GM23338 (cell line): Measurements from ENCODE around the gene EYS. TPM values are rescaled to one million over a fixed set of nuclear protein-coding genes. Genes with fewer than 3 reads are reported as not detected.

ENCODE experiments used
- ATAC-seq: fragments of 200-7000 bp; cut with Tn5 transposase; 3 replicates; pipeline ENCODE4 v1.9.1; 2020
- DNase-seq: peaks from one replicate; pipeline ENCODE4 v3.0.0-alpha.2; 2015; ENCODE audit warnings: low spot score
- H2AFZ ChIP-seq: fragments of 200-600 bp; sonication (generic); 2 replicates; pipeline ENCODE4 v1.8.0; 2016; ENCODE audit warnings: antibody characterized with exemption, mild to moderate bottlenecking, moderate library complexity
- H3F3A ChIP-seq: fragments of 200-600 bp; sonication (generic); replicated peaks from 2 replicates; pipeline ENCODE4 v1.8.0; 2017; ENCODE audit warnings: antibody characterized with exemption, mixed run types, low read depth
- H3K27ac ChIP-seq: fragments of 200-600 bp; sonication (generic); 2 replicates; pipeline ENCODE4 v1.6.1; 2016; ENCODE audit warnings: low read depth
- H3K27me3 ChIP-seq: fragments of 200-600 bp; sonication (generic); 2 replicates; pipeline ENCODE4 v1.8.0; 2016; ENCODE audit warnings: mild to moderate bottlenecking, mixed run types, moderate library complexity; ENCODE audit not compliant: insufficient read depth
- H3K36me3 ChIP-seq: fragments of 200-600 bp; sonication (generic); 2 replicates; pipeline ENCODE4 v1.8.0; 2016; ENCODE audit warnings: mild to moderate bottlenecking; ENCODE audit not compliant: insufficient read depth
- H3K4me1 ChIP-seq: fragments of 200-600 bp; sonication (generic); 2 replicates; pipeline ENCODE4 v1.8.0; 2016; ENCODE audit warnings: mild to moderate bottlenecking, moderate library complexity; ENCODE audit not compliant: insufficient read depth
- H3K4me2 ChIP-seq: fragments of 200-600 bp; sonication (generic); 2 replicates; pipeline ENCODE4 v1.7.1; 2017; ENCODE audit warnings: mixed run types
- H3K4me3 ChIP-seq: fragments of 200-600 bp; sonication (generic); 2 replicates; pipeline ENCODE4 v1.6.1; 2016; ENCODE audit warnings: mixed run types
- H3K79me2 ChIP-seq: fragments of 200-600 bp; sonication (generic); replicated peaks from 2 replicates; pipeline ENCODE4 v1.8.0; 2017; ENCODE audit warnings: mild to moderate bottlenecking; ENCODE audit not compliant: insufficient read depth
- H3K9me2 ChIP-seq: fragments of 200-600 bp; sonication (generic); 2 replicates; pipeline ENCODE4 v1.8.0; 2017; ENCODE audit not compliant: insufficient read depth
- H4K20me1 ChIP-seq: fragments of 200-600 bp; sonication (generic); replicated peaks from 2 replicates; pipeline ENCODE4 v1.8.0; 2017; ENCODE audit warnings: mild to moderate bottlenecking; ENCODE audit not compliant: insufficient read depth
- H3K27ac Mint-ChIP-seq: 2 replicates; pipeline ENCODE4 v1.8.0; 2020; ENCODE audit warnings: inconsistent platforms, mild to moderate bottlenecking, moderate library complexity, mixed read lengths
- H3K27me3 Mint-ChIP-seq: 3 replicates; pipeline ENCODE4 v1.8.0; 2022; ENCODE audit warnings: low read depth, mild to moderate bottlenecking, moderate library complexity, mixed read lengths, inconsistent platforms; ENCODE audit not compliant: insufficient read depth, poor library complexity
- H3K36me3 Mint-ChIP-seq: 3 replicates; pipeline ENCODE4 v1.8.0; 2021; ENCODE audit warnings: low read depth, mild to moderate bottlenecking, inconsistent platforms, moderate library complexity, mixed read lengths
- H3K4me1 Mint-ChIP-seq: 3 replicates; pipeline ENCODE4 v1.8.0; 2020; ENCODE audit warnings: mild to moderate bottlenecking, inconsistent platforms, mixed read lengths
- H3K4me3 Mint-ChIP-seq: 3 replicates; pipeline ENCODE4 v1.8.0; 2021; ENCODE audit warnings: moderate library complexity, mild to moderate bottlenecking, inconsistent platforms, mixed read lengths
- H3K9me3 Mint-ChIP-seq: 3 replicates; pipeline ENCODE4 v1.8.0; 2020; ENCODE audit warnings: moderate library complexity, mild to moderate bottlenecking, inconsistent platforms, mixed read lengths
- EZH2 ChIP-seq: fragments of 200-600 bp; sonication (generic); IDR thresholded peaks from one replicate; pipeline ENCODE4 v1.8.0; 2017; ENCODE audit warnings: antibody characterized with exemption, mild to moderate bottlenecking, low read depth; ENCODE audit not compliant: unreplicated experiment
- JUNB ChIP-seq: IDR thresholded peaks from one replicate; pipeline ENCODE4 v1.6.1; 2016; ENCODE audit warnings: antibody characterized with exemption; ENCODE audit not compliant: unreplicated experiment
- NANOG ChIP-seq: IDR thresholded peaks from 2 replicates; pipeline ENCODE4 v1.6.1; 2016; ENCODE audit warnings: antibody characterized with exemption, borderline replicate concordance
- POLR2AphosphoS5 ChIP-seq: IDR thresholded peaks from 2 replicates; pipeline ENCODE4 v1.6.1; 2016; ENCODE audit warnings: antibody characterized with exemption, low read depth
- STAT1 ChIP-seq: IDR thresholded peaks from one replicate; pipeline ENCODE4 v1.6.1; 2016; ENCODE audit warnings: antibody characterized with exemption; ENCODE audit not compliant: unreplicated experiment
- ZNF114 ChIP-seq: fragments of 250-450 bp; sonication (Bioruptor Pico); IDR thresholded peaks from 2 replicates; pipeline ENCODE4 v1.5.0; 2020; ENCODE audit warnings: mild to moderate bottlenecking, moderate library complexity
- ZNF331 ChIP-seq: fragments of 250-450 bp; sonication (Bioruptor Pico); IDR thresholded peaks from 2 replicates; pipeline ENCODE4 v1.5.0; 2020; ENCODE audit warnings: low read depth, mild to moderate bottlenecking, moderate library complexity
- polyA plus RNA-seq: library from polyadenylated mRNA; unstranded; fragments of >200 nt; fragmentation: Nextera tagmentation; extraction: Ambion mirVana; gene quantifications from 2 replicates; pipeline ENCODE4 v1.2.1, GENCODE V29; 2016
- total RNA-seq: library from RNA; depleted of rRNA; stranded (reverse); fragments of >200 nt; shearing (Covaris generic); gene quantifications from 2 replicates; pipeline ENCODE4 v1.2.3, GENCODE V29; 2014
- TF ChIP-seq, protein P1 (sequence below): IDR thresholded peaks from one replicate; pipeline ENCODE4 v1.6.1; 2018; ENCODE audit warnings: antibody characterized with exemption; ENCODE audit not compliant: unreplicated experiment
- TF ChIP-seq, protein P2 (sequence below): fragments of 250-450 bp; sonication (Bioruptor Pico); IDR thresholded peaks from 2 replicates; pipeline ENCODE4 v1.5.0; 2020; ENCODE audit warnings: mild to moderate bottlenecking, moderate library complexity
- TF ChIP-seq, protein P3 (sequence below): IDR thresholded peaks from 2 replicates; pipeline ENCODE4 v1.6.1; 2016; ENCODE audit warnings: antibody characterized with exemption

The EYS gene
- total and polyA plus RNA-seq, 2 experiments from 2014 or later: 0.38 to 0.52 TPM

DNA sequence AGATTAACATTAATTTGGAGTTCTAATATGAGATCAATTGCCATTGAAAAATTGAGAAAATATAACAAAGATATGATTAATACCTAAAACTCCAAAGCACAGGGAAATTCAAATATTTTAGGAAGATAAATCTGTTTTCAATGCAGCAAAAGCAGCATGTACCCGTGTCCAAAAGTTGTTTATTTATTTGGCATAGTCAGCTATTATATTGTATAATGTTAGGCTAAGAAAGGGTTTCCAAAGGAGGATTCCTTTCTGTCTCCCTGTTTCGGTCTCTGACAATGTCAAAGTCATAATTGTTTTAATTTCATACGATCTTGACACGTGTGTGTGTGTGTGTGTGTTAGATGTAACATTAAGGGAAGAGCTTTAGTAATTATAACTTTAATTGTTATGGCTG lies 914.5 kb downstream of the EYS start:
- no peak overlapping the region for H3K4me3 Mint-ChIP-seq

More for the DNA sequence above, 914.5 kb downstream of the EYS start:
- H3K27me3 ChIP-seq: no peaks in the 10 kb centered on the region
- H3K4me1 Mint-ChIP-seq: no peaks in the 10 kb centered on the region
- H3F3A ChIP-seq: no peaks in the 10 kb centered on the region
- H3K36me3 Mint-ChIP-seq: no peaks in the 10 kb centered on the region
- DNase-seq: no peak
- no peak overlapping the region for H3K4me2 ChIP-seq
- H4K20me1 ChIP-seq: no peaks in the 10 kb centered on the region
- no peaks in the 10 kb centered on the region for H3K27me3 Mint-ChIP-seq
- no peak for ATAC-seq
- H3K27ac ChIP-seq: no peak overlapping the region
- H3K9me2 ChIP-seq: no peaks in the 10 kb centered on the region
- H2AFZ ChIP-seq: no peak overlapping the region
- no peak overlapping the region for H3K27ac Mint-ChIP-seq
- H3K4me1 ChIP-seq: no peaks in the 10 kb centered on the region
- TF ChIP-seq NANOG (no peak), POLR2AphosphoS5 (no peak), ZNF114 (no peak), JUNB (no peak), ZNF331 (no peak), EZH2 (no peak), STAT1 (no peak)
- TF ChIP-seq, protein P1, sequence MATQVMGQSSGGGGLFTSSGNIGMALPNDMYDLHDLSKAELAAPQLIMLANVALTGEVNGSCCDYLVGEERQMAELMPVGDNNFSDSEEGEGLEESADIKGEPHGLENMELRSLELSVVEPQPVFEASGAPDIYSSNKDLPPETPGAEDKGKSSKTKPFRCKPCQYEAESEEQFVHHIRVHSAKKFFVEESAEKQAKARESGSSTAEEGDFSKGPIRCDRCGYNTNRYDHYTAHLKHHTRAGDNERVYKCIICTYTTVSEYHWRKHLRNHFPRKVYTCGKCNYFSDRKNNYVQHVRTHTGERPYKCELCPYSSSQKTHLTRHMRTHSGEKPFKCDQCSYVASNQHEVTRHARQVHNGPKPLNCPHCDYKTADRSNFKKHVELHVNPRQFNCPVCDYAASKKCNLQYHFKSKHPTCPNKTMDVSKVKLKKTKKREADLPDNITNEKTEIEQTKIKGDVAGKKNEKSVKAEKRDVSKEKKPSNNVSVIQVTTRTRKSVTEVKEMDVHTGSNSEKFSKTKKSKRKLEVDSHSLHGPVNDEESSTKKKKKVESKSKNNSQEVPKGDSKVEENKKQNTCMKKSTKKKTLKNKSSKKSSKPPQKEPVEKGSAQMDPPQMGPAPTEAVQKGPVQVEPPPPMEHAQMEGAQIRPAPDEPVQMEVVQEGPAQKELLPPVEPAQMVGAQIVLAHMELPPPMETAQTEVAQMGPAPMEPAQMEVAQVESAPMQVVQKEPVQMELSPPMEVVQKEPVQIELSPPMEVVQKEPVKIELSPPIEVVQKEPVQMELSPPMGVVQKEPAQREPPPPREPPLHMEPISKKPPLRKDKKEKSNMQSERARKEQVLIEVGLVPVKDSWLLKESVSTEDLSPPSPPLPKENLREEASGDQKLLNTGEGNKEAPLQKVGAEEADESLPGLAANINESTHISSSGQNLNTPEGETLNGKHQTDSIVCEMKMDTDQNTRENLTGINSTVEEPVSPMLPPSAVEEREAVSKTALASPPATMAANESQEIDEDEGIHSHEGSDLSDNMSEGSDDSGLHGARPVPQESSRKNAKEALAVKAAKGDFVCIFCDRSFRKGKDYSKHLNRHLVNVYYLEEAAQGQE: no peak
- TF ChIP-seq, protein P2, sequence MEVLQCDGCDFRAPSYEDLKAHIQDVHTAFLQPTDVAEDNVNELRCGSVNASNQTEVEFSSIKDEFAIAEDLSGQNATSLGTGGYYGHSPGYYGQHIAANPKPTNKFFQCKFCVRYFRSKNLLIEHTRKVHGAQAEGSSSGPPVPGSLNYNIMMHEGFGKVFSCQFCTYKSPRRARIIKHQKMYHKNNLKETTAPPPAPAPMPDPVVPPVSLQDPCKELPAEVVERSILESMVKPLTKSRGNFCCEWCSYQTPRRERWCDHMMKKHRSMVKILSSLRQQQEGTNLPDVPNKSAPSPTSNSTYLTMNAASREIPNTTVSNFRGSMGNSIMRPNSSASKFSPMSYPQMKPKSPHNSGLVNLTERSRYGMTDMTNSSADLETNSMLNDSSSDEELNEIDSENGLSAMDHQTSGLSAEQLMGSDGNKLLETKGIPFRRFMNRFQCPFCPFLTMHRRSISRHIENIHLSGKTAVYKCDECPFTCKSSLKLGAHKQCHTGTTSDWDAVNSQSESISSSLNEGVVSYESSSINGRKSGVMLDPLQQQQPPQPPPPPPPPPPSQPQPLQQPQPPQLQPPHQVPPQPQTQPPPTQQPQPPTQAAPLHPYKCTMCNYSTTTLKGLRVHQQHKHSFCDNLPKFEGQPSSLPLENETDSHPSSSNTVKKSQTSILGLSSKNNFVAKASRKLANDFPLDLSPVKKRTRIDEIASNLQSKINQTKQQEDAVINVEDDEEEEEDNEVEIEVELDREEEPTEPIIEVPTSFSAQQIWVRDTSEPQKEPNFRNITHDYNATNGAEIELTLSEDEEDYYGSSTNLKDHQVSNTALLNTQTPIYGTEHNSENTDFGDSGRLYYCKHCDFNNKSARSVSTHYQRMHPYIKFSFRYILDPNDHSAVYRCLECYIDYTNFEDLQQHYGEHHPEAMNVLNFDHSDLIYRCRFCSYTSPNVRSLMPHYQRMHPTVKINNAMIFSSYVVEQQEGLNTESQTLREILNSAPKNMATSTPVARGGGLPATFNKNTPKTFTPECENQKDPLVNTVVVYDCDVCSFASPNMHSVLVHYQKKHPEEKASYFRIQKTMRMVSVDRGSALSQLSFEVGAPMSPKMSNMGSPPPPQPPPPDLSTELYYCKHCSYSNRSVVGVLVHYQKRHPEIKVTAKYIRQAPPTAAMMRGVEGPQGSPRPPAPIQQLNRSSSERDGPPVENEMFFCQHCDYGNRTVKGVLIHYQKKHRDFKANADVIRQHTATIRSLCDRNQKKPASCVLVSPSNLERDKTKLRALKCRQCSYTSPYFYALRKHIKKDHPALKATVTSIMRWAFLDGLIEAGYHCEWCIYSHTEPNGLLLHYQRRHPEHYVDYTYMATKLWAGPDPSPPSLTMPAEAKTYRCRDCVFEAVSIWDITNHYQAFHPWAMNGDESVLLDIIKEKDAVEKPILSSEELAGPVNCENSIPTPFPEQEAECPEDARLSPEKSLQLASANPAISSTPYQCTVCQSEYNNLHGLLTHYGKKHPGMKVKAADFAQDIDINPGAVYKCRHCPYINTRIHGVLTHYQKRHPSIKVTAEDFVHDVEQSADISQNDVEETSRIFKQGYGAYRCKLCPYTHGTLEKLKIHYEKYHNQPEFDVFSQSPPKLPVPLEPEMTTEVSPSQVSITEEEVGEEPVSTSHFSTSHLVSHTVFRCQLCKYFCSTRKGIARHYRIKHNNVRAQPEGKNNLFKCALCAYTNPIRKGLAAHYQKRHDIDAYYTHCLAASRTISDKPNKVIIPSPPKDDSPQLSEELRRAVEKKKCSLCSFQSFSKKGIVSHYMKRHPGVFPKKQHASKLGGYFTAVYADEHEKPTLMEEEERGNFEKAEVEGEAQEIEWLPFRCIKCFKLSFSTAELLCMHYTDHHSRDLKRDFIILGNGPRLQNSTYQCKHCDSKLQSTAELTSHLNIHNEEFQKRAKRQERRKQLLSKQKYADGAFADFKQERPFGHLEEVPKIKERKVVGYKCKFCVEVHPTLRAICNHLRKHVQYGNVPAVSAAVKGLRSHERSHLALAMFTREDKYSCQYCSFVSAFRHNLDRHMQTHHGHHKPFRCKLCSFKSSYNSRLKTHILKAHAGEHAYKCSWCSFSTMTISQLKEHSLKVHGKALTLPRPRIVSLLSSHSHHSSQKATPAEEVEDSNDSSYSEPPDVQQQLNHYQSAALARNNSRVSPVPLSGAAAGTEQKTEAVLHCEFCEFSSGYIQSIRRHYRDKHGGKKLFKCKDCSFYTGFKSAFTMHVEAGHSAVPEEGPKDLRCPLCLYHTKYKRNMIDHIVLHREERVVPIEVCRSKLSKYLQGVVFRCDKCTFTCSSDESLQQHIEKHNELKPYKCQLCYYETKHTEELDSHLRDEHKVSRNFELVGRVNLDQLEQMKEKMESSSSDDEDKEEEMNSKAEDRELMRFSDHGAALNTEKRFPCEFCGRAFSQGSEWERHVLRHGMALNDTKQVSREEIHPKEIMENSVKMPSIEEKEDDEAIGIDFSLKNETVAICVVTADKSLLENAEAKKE: no peak
- TF ChIP-seq, protein P3, sequence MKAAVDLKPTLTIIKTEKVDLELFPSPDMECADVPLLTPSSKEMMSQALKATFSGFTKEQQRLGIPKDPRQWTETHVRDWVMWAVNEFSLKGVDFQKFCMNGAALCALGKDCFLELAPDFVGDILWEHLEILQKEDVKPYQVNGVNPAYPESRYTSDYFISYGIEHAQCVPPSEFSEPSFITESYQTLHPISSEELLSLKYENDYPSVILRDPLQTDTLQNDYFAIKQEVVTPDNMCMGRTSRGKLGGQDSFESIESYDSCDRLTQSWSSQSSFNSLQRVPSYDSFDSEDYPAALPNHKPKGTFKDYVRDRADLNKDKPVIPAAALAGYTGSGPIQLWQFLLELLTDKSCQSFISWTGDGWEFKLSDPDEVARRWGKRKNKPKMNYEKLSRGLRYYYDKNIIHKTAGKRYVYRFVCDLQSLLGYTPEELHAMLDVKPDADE: no peak
- H3K79me2 ChIP-seq: no peaks in the 10 kb centered on the region
- H3K4me3 ChIP-seq: no peak overlapping the region
- H3K9me3 Mint-ChIP-seq: peaks cover 3% of the 10 kb centered on the region; the same call in 2 of the 3 replicates
- H3K36me3 ChIP-seq: no peaks in the 10 kb centered on the region
